ENCODE data around the gene LECT2.

LECT2 gene

DNA sequence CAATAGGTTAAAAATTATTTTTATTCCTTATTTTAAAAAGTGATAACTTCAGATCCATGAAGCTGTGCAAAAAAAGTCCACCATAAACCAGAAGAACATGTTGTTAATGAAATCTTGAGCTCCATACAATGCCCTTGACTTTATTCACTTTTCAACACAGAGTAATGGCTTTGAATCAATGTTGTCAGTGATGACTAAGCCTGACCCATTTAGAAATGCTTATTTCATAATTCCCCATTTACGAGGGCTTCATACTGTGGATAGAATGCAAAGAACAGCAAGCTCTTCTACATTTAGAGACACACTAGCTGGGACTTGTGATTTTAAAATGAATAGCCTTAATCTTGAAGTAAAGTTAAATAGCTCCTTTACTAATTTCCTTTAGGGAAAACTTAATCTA lies 33.4 kb downstream of the LECT2 start:
- DNase-seq (ENCODE audit: low read depth): peak; percentile 48
- TF ChIP-seq, protein P1, sequence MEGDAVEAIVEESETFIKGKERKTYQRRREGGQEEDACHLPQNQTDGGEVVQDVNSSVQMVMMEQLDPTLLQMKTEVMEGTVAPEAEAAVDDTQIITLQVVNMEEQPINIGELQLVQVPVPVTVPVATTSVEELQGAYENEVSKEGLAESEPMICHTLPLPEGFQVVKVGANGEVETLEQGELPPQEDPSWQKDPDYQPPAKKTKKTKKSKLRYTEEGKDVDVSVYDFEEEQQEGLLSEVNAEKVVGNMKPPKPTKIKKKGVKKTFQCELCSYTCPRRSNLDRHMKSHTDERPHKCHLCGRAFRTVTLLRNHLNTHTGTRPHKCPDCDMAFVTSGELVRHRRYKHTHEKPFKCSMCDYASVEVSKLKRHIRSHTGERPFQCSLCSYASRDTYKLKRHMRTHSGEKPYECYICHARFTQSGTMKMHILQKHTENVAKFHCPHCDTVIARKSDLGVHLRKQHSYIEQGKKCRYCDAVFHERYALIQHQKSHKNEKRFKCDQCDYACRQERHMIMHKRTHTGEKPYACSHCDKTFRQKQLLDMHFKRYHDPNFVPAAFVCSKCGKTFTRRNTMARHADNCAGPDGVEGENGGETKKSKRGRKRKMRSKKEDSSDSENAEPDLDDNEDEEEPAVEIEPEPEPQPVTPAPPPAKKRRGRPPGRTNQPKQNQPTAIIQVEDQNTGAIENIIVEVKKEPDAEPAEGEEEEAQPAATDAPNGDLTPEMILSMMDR (conservative IDR thresholded peaks at IDR 0.05; ENCODE audit: low read depth, low read length): no peak
- H3K4me3 ChIP-seq (ENCODE audit: low read depth, low read length): no peak overlapping the region

DNA sequence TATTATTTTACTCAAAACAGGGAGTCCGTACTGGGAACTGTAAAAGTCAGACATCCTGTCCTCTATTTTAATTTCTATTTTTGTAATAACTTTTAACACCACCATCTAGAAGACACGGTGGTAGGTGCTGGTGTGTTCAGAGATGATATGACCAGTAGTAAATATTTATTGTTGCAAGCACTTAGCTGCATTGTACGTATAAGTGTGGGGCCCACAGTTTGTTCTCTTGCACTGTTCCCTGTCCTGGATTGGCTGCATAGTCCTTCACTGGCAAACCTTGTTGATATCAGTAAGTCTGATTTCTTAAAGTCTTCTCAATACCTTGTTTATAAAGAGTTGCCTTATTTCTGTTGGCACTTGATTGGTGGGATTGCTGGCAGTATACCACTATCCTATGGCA lies 34.6 kb downstream of the LECT2 start:
- H3K4me3 ChIP-seq (ENCODE audit: low read depth, low read length): no peak overlapping the region
- no peak for DNase-seq (ENCODE audit: low read depth)
- TF ChIP-seq, protein P1 (conservative IDR thresholded peaks at IDR 0.05; ENCODE audit: low read depth, low read length): no peak

DNA sequence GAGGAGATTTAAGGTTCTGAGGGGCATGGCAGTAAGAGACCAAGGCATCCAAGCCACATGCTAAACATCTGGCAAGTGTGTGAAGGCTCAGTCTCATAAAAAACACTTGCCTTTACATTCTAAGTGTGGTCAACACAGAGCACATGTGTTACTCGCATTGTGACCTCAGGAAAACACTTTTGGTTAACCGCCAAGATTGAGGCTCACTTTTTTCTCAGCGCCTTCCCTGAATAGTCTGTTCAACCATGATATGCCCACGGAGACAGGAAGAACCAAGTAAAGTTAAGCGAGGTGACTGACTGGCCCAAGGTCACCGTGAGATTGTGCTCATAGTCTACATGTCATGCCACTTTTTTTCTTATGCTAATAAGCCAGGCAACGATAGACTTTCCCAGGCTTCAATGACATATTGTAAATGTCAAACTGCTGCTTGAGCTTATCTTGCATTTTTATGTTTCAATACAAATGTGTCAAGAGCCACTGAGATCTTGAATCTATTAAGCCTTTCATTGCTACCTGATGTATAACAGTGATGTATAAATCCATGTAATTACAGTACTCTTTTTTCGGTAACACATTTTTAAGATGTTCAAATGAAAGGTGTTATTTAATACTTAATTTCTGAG lies 38.0 kb downstream of the LECT2 start:
- no peak for DNase-seq (ENCODE audit: low read depth)
- H3K4me3 ChIP-seq (ENCODE audit: low read depth, low read length): no peak overlapping the region
- TF ChIP-seq, protein P1 (conservative IDR thresholded peaks at IDR 0.05; ENCODE audit: low read depth, low read length): no peak

DNA sequence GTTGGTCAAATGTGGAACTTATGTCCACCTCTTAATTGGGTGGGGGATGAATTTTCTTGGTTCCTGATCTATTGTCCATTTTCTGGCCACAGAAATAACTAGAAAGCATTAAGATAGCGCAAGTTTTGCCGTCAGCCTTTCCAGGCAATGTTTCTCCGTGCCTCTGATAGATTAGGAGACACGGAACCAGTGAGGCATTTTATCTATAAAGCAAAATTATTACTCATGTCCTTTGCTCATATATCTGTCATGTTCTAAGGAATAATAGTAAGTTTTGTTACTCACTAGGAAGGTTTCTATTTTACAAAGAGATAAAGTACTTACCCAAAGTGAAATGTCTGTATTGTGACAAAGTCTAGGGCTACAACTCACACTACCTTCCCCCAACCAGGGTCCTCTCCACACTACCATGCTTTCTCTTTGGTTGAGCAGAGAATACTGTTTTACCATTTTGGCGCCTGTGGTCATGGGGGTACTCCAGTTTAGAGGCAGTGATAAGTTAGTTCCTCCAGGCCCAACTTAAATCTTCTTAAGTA lies 39.2 kb downstream of the LECT2 start:
- no peak overlapping the region for H3K4me3 ChIP-seq (ENCODE audit: low read depth, low read length)
- TF ChIP-seq, protein P1 (conservative IDR thresholded peaks at IDR 0.05; ENCODE audit: low read depth, low read length): no peak
- DNase-seq (ENCODE audit: low read depth): no peak

DNA sequence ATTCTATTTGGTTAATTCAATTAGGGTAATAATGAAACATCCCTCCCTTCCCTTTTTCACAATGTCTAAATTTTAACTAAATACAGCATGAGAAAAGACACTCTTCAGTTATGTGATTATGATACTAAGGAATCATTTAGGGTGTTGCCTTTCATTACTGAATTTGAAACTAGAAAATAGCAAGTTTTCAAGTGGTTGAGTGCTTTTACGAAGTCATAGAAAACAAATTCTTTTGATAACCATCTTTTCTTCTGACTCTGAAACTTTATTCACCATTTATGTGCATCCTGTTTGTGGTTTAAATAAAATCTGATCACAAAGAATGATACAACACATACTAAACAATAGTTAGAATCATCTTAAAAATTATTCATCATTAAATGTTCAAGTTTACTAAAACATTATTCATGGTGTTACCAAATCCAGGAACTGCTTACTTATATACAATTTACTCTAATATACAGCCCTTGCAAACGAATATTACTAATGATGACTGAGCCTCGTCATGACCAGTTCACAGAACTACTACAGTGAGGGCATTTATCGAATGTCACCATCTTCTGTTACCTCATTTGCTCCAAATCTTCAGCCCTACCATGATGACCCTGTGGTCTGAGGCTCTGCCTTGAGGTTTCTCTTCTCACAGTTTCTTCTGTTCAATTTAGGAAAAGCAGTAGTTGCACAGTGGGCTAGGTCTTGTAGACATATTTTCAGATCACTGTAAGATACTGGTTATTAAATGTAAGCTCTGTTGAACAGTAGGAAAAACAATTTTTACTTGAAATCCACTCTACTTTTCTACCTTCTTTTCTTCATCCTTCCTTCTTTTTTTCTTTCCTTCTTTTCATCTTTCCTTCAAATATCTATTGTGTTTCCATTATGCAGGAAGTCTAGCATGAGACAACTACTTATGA lies 40.8 kb downstream of the LECT2 start:
- no peak overlapping the region for H3K4me3 ChIP-seq (ENCODE audit: low read depth, low read length)
- TF ChIP-seq, protein P1 (conservative IDR thresholded peaks at IDR 0.05; ENCODE audit: low read depth, low read length): no peak
- no peak for DNase-seq (ENCODE audit: low read depth)

DNA sequence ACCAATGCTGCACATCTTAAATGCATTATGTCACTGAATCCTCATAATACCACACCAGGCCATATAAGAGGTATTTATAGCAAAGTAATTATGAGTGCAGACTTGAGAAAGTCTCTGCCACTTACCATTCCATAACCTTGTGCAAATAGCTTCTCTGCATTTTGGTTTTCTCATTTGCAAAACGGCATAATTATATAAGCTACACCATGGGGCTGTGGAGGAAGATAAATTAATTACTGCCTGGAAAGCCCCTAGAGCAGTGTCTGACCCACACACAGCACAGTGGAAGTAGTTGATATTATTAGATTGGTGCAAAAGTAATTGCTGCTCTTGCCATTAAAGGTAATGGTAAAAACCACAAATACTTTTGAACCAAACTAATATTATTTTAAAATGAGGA lies 49.6 kb downstream of the LECT2 start:
- no peak for DNase-seq (ENCODE audit: low read depth)
- TF ChIP-seq, protein P1 (conservative IDR thresholded peaks at IDR 0.05; ENCODE audit: low read depth, low read length): no peak
- no peak overlapping the region for H3K4me3 ChIP-seq (ENCODE audit: low read depth, low read length)
